Gastrocnemius medialis (tissue), 4 donors: ENCODE measurements around the gene TMEM164. TPM values are rescaled to one million over a fixed set of nuclear protein-coding genes. Genes with fewer than 3 reads are reported as not detected.

Experiments used
- ATAC-seq, 2 donors: fragments of 150-250 bp; one replicate each; pipeline ENCODE4 v1.9.1; 2016
- DNase-seq, 2 donors: peaks; one replicate each; pipeline ENCODE4 v3.0.0-alpha.2; 2019
- H3K27ac ChIP-seq, 4 donors: fragments of 200-600 bp; sonication (generic); 1 replicate in 1 of 4; 2 replicates in 3 of 4; pipeline ENCODE4 v1.5.1; 2016 to 2018; ENCODE audit warnings: mild to moderate bottlenecking in 2 of 4, moderate library complexity in 1 of 4
- H3K27me3 ChIP-seq, 3 donors: fragments of 200-600 bp; sonication (generic) in 2 of 3; 1 replicate in 1 of 3; 2 replicates in 2 of 3; pipeline versions ENCODE4 v1.5.1 to v1.6.0; 2016 to 2019; ENCODE audit warnings: mild to moderate bottlenecking in 1 of 3, moderate library complexity in 1 of 3
- H3K36me3 ChIP-seq, 2 donors: fragments of 200-600 bp; sonication (generic) in 1 of 2; one replicate each; pipeline ENCODE4 v1.5.1; 2017 to 2018
- H3K4me1 ChIP-seq, 2 donors: fragments of 200-600 bp; sonication (generic) in 1 of 2; one replicate each; pipeline ENCODE4 v1.5.1; 2016 to 2017; ENCODE audit warnings: mild to moderate bottlenecking in 2 of 2
- H3K4me3 ChIP-seq, 4 donors: fragments of 200-600 bp; sonication (generic) in 3 of 4; 1 replicate in 1 of 4; 2 replicates in 3 of 4; pipeline ENCODE4 v1.5.1; 2016 to 2019; ENCODE audit warnings: mild to moderate bottlenecking in 2 of 4
- H3K9me3 ChIP-seq, 3 donors: fragments of 200-600 bp; sonication (generic) in 2 of 3; 1 replicate in 1 of 3; 2 replicates in 2 of 3; pipeline ENCODE4 v1.5.1; 2016 to 2019
- POLR2A ChIP-seq, 2 donors: fragments of 450-650 bp; IDR thresholded peaks; one replicate each; pipeline ENCODE4 v1.6.1; 2017; ENCODE audit warnings: antibody characterized with exemption in 2 of 2, mild to moderate bottlenecking in 2 of 2, moderate library complexity in 2 of 2
- in situ Hi-C, 4 donors: fragments of 200-750 bp; cut with MboI; loops; one replicate each; pipeline versions ENCODE4 v1.15.0 to v1.8.0; 2017; ENCODE audit warnings: low sequenced_read_pairs in 4 of 4
- intact Hi-C: fragments of 100-400 bp; cut with DNase I; formaldehyde crosslinking; loops from one replicate; pipeline ENCODE4 v1.15.1; 2023; ENCODE audit warnings: low total_unique reads
- total RNA-seq, 4 donors: library from RNA; depleted of rRNA; stranded (reverse); fragments of >200 nt; gene quantifications; one replicate each; pipeline versions ENCODE4 v1.1.0 to v1.2.3, GENCODE V29; 2016
- TF ChIP-seq, protein P1 (sequence below), 5 experiments: fragments of 450-650 bp in 3 of 5; fragments of 200-600 bp in 2 of 5; sonication (generic) in 2 of 5; IDR thresholded peaks in 4 of 5; conservative IDR thresholded peaks in 1 of 5; 1 replicate in 4 of 5; 2 replicates in 1 of 5; pipeline ENCODE4 v1.5.1; 2016 to 2019; ENCODE audit warnings: antibody characterized with exemption in 5 of 5, mild to moderate bottlenecking in 3 of 5, moderate library complexity in 3 of 5

Gene TMEM164
- 10 to 100 TPM; 40.1 to 61.2 (median 47.3) TPM for total RNA-seq

- Histone ChIP-seq H3K4me1 (peaks cover 17 to 18% of the 10 kb centered on the region in 2 donors), H3K9me3 (no peaks in the 10 kb centered on the region), H3K27me3 (no peaks in the 10 kb centered on the region), H3K4me3 (peak within 1 kb of the TSS; percentile 63 to 72 (median 71)), H3K27ac (peak within 1 kb of the TSS; percentile 88 to 92 (median 91)), H3K36me3 (no peaks in the 10 kb centered on the region)
- intact Hi-C loops: loop anchor here (5.0 kb wide), 4 partner anchors 125 to 395 kb away; partner anchors contain the start of gene ACSL4
- DNase-seq (peak; percentile 72 to 78), ATAC-seq (peak; percentile 71 to 76)
- in situ Hi-C loops: no loop called here
- TF ChIP-seq, protein P1, sequence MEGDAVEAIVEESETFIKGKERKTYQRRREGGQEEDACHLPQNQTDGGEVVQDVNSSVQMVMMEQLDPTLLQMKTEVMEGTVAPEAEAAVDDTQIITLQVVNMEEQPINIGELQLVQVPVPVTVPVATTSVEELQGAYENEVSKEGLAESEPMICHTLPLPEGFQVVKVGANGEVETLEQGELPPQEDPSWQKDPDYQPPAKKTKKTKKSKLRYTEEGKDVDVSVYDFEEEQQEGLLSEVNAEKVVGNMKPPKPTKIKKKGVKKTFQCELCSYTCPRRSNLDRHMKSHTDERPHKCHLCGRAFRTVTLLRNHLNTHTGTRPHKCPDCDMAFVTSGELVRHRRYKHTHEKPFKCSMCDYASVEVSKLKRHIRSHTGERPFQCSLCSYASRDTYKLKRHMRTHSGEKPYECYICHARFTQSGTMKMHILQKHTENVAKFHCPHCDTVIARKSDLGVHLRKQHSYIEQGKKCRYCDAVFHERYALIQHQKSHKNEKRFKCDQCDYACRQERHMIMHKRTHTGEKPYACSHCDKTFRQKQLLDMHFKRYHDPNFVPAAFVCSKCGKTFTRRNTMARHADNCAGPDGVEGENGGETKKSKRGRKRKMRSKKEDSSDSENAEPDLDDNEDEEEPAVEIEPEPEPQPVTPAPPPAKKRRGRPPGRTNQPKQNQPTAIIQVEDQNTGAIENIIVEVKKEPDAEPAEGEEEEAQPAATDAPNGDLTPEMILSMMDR (IDR thresholded peaks at IDR 0.05 in 4 of 5, conservative IDR thresholded peaks at IDR 0.05 in 1 of 5): peak in 2 of 5 experiments; percentile 17 to 38
- TF ChIP-seq POLR2A (IDR thresholded peaks at IDR 0.05): peak; percentile 46 to 63
Measured at GRCh38 chrX:110002300-110003166, at the start of gene TMEM164. Gene TMEM164, plus strand, starts transcription at chrX:110003114. Its CDS starts 661 bp downstream, at chrX:110003775.

GRCh38 chrX:109954333-109954732, 48.6 kb upstream of the TMEM164 start:
- no peak overlapping the region for H3K4me3 ChIP-seq
- TF ChIP-seq, protein P1 (IDR thresholded peaks at IDR 0.05 in 4 of 5, conservative IDR thresholded peaks at IDR 0.05 in 1 of 5): no peak
- no peak for TF ChIP-seq POLR2A (IDR thresholded peaks at IDR 0.05)
- intact Hi-C loops (no loop called here), in situ Hi-C loops (no loop called here)
- DNase-seq (no peak), ATAC-seq (no peak)
- no peak overlapping the region for H3K27ac ChIP-seq
- H3K4me1 ChIP-seq: peaks cover 3 to 4% of the 10 kb centered on the region in 2 donors
- no peaks in the 10 kb centered on the region for H3K9me3 ChIP-seq
- H3K27me3 ChIP-seq: no peaks in the 10 kb centered on the region
- no peaks in the 10 kb centered on the region for H3K36me3 ChIP-seq

GRCh38 chrX:109954955-109955354, 48.0 kb upstream of the TMEM164 start:
- TF ChIP-seq POLR2A (IDR thresholded peaks at IDR 0.05): no peak
- TF ChIP-seq, protein P1 (IDR thresholded peaks at IDR 0.05 in 4 of 5, conservative IDR thresholded peaks at IDR 0.05 in 1 of 5): no peak
- H3K36me3 ChIP-seq: no peaks in the 10 kb centered on the region
- intact Hi-C loops: loop anchor here (5.0 kb wide), 1 partner anchor 42 kb away; no protein-coding TSS in a partner anchor
- DNase-seq (no peak), ATAC-seq (no peak)
- H3K27ac ChIP-seq: no peak overlapping the region
- no peak overlapping the region for H3K4me3 ChIP-seq
- no peaks in the 10 kb centered on the region for H3K27me3 ChIP-seq
- H3K4me1 ChIP-seq: peaks cover 3 to 4% of the 10 kb centered on the region in 2 donors
- H3K9me3 ChIP-seq: no peaks in the 10 kb centered on the region
- in situ Hi-C loops: no loop called here

GRCh38 chrX:109958266-109958665, 44.6 kb upstream of the TMEM164 start:
- intact Hi-C loops: loop anchor here (5.0 kb wide), 1 partner anchor 39 kb away; no protein-coding TSS in a partner anchor
- DNase-seq (no peak), ATAC-seq (no peak)
- Histone ChIP-seq H3K27ac (no peak overlapping the region), H3K4me1 (no peaks in the 10 kb centered on the region), H3K4me3 (no peak overlapping the region), H3K27me3 (no peaks in the 10 kb centered on the region), H3K36me3 (no peaks in the 10 kb centered on the region), H3K9me3 (no peaks in the 10 kb centered on the region)
- TF ChIP-seq POLR2A (IDR thresholded peaks at IDR 0.05): no peak
- TF ChIP-seq, protein P1 (IDR thresholded peaks at IDR 0.05 in 4 of 5, conservative IDR thresholded peaks at IDR 0.05 in 1 of 5): no peak
- in situ Hi-C loops: no loop called here
